GOT3 (cell line): ENCODE results near the gene PAQR4.

ENCODE experiments used
- DNase-seq: peaks from one replicate; lab custom pipeline; 2025; ENCODE audit warnings: mixed read lengths; lab: John Stamatoyannopoulos, UW

The PAQR4 gene

DNA sequence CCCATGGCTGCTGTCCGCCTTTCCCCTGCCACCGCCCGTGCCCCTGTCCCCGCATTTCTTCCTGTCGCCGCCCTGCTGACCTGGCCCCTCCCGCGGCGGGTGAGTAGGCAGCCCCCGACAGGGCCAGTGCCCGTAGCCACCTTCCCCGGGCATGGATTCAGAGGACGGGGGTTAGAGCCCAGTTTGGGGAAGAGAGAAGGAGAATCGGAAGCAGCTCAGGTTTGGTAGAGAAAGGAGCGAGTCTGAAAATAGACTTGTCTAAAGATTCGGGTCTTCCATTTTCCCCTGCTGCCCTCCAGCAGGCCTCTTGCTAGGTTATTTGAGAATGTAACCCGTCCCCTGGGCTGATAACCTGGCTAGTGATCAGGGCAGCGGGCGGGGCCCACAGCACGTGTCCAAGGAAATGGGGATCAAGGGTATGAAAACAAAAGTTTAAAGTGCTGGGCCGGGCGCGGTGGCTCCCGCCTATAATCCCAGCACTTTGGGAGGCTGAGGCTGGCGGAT lies 35.7 kb downstream of the PAQR4 start:
- DNase-seq, result no peak

DNA sequence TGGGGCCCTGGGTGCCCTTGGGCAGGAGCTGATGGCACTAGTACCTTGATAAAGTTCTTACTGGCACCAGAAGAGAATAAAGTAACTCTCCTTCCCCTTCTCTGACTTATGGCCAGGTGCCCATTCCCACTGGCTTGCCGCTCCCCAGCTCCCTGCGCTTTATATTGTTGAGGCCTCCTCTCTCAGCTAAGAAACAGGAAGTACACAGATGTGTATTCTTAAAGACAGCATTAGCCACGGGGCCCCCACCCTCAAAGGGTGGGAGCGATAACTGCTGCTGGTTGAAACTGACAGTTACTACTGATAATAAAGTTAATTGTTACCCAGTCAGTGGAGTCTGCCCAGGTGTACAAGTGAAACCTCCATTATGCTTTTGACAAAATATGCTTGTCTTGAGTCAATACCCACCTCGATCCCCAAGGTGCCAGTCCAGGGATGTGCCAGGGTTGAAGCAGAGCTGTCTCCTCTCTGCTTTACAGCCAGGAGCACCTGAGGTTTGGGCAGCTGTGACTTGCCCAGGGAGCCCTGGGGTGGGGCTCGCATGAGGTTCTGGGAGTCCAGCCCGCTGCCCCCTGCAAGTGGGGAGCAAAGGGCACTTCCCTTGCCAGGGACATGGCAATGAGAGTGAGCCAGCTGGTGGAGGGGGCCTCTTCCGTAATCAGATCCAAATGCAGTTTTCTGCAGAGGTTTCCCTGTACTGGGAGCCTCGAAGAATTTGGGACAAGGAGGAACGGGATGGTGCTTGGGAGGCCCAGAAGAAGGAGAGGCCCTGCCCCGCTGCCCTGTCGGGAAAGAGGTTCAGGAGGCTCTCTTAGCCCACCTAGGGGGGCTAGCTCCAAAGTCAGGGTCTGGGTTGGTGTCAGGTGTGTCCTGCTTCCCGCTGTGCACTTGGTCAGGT lies 38.2 kb downstream of the PAQR4 start:
- DNase-seq, result no peak

DNA sequence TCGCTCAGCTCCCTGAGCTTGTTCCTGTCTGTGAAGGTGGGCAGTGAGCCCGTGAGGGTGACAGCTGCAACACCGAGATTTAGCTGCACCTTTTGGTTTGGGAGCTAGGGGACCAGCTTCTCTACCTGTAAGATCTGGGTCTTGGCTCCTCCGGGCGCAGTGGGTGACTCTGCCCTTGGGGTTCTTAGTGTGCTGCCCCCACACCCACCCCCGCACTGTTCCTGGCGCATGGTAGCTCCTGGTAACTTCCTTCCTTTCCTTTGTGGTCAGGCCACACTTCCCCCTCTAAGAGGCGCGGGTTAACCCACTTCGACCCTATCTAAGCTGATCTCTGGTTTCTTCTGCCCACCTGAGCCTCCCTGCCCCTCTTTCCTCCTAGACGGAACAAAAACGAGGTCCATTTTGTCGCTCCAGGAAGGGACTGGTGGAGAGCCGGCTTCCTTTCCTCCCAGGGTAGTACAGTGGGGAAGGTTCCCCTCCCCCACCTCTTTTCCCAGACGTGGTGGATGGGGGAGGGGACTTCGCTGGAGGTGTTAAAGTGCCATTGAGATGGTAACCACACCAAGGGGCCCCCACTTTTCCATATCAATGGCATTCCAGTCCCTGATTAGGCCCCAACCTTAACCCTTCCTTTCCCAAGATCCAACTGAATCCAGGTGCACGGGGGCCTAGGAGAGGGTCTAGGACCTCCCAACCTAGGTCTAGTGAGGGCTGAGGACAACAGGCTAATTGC lies 39.0 kb downstream of the PAQR4 start:
- DNase-seq, result no peak

DNA sequence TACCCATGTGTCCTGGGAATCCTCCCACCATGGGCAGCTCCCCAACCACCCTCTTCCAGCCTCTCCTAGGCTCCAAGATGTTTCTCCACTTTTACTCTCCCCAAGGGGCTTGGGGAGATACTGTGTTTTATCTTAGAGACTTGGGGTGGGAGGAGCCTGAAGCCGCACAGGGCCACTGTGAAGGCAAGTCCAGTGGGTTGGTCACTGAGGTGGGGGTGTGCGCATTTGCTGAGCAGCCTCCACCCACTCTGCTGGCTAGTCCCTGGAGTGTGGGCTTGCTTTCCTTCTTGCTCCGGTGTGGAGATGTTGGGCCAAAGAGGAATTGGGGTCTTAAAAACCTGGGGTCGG lies 39.5 kb downstream of the PAQR4 start:
- no peak for DNase-seq

DNA sequence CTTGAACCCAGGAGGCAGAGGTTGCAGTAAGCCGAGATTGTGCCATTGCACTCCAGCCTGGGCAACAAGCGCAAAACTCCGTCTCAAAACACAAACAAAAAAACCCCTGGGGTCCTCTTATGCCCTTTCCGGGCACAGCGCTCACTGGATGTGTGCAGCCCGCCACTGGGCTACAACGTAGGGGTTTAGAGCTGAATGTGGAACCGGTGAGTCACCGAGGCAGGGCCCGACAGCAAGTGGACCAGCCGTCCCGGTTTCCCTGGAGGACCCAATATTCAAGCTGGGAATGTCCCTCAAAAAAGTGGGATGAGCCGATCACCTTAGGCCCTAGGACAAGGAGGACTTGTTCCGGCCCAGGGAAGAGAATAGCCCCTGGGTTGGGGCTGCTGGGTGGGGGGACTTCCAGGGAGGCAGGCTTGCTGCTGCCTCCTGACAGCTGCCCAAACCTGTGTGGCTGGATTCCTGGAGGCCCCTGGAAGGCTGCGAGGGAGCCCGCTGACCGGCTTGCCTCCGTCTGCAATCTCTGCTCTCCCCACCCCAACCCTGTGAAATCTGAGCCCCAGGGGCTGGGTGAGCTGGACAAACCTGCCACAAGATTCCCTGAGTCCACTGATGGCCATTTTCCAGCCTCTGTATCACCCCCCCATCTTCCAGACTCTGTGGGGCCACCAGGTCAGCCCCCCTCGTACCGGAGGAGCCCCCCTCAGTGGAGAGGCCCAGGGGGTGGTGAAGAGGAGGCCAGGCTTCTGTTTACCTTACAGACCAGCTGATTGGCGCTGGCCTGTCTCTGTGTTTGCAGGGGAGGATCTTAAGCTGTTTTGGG lies 40.6 kb downstream of the PAQR4 start:
- DNase-seq, result no peak

DNA sequence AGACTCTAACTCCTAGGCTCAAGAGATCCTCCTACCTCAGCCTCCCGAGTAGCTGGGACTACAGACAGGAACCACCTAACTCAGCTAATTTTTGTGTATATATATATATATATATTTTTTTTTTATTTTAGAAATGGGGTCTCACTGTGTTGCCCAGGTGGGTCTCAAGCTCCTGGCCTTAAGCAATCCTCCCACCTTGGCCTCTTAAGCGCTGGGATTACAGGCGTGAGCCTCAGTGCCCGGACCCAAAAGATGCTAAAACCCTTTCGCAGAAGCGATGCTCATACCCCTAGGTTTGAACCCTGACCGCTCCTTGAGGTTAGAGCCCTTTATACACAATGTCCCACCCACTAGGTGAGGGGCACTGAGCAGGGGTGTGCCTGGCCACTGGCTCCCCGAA lies 41.4 kb downstream of the PAQR4 start:
- DNase-seq, result no peak

DNA sequence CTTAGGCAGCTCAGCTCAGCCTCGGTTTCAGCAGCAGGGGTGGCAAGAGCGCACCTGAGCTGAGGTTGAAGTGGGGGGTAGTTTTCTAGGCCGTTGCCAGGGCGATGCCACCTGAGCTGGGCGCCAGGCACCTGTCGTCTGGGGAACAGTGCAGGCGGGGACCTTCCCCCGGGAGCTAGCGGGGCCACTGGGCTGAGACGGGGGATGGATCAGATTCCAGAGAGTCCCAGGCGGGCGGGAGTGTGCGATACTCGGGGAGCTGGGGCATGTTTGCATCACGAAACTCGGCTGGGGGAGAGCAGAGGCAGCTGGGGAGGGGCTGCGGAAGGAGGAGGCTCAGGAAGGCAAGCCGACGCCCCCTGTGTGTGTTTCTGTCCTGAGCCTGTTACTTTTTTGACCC lies 43.1 kb downstream of the PAQR4 start:
- DNase-seq, result no peak

DNA sequence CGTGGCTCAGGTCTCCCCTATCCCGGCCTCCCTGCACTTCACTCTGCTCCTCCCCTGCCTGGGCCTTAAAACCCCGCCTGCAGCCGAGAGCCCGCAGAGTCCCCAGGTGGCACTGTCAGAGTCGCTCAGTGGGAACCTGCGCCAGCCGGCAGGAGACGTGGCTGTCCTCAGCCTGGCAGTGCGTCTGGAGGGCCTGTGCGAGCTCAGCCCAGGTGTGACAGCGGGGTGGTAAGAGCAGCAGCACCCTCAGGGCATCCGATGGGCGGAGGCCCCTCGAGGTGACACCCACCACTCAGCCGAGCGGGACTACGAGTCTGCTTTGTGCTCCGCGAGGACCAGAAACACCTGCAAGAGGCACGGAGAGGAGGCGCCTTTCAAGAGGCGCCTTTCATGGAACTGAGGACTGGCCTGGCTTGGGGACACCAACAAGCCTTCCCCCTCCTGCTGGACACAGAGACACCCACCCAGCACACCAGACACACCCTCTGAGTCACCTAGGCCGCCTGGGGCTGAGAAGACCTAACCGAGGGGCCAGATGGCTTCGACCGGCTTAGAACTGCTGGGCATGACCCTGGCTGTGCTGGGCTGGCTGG lies 43.8 kb downstream of the PAQR4 start, which contains the start of gene CLDN9:
TSS of gene CLDN9 (plus strand) at position 96 of the 593 bp plus-strand sequence. CDS start at position 536, 440 bp downstream.
- no peak for DNase-seq

DNA sequence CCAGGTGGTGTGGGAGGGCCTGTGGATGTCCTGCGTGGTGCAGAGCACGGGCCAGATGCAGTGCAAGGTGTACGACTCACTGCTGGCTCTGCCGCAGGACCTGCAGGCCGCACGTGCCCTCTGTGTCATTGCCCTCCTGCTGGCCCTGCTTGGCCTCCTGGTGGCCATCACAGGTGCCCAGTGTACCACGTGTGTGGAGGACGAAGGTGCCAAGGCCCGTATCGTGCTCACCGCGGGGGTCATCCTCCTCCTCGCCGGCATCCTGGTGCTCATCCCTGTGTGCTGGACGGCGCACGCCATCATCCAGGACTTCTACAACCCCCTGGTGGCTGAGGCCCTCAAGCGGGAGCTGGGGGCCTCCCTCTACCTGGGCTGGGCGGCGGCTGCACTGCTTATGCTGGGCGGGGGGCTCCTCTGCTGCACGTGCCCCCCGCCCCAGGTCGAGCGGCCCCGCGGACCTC lies 44.4 kb downstream of the PAQR4 start:
- no peak for DNase-seq

DNA sequence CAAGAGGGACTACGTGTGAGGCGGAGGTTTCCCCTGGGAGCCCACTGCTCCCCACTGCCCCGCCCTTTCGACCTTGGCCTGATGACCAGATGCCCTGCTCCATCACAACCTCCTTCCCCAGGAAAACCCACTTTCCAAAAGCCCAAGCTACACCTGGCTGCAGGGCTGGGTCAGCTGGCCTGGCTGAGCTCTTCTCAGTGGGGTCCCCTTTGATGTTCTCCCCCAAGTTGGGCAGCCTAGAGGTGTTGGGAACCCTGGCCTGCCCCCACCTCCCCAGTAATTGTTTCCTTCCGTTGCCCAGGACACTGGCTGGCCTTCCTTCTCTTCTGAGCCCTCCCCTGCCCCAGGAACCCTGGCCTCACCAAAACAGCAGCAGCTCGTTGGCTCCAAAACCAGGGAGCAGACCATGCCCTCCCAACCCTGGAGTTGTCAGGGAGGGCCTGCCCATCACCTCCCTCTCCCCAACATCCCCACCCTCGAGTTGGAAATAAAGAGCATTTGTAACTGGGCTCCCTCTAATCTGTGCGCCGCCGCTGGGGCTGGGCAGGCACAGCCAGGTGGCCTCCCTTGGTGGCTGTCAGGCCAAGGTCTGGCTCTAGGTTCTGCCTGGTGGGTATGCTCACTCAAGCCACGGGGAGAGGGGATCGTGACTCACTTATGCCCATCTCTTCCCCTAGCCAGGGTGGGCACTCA lies 45.0 kb downstream of the PAQR4 start:
- DNase-seq, result no peak

DNA sequence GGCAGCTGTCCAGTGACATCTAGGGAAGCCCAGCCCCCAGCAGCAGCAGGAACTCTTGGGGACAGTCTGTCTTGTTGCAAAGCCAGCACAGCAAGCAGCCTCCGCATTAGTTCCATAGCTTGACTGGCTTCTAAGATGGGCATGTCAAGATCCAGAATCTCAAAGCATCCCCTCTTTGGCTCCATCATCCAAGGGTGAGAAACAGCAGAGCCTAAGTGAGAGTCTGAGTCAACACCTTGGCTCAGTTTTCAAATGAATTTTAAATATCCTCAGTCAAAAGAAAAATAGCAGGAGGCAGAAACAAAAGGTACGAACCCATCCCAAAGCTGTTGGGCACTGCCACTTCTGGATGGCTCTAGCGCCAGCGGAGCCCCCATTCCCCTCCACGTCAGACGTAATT lies 45.8 kb downstream of the PAQR4 start:
- DNase-seq, result no peak

DNA sequence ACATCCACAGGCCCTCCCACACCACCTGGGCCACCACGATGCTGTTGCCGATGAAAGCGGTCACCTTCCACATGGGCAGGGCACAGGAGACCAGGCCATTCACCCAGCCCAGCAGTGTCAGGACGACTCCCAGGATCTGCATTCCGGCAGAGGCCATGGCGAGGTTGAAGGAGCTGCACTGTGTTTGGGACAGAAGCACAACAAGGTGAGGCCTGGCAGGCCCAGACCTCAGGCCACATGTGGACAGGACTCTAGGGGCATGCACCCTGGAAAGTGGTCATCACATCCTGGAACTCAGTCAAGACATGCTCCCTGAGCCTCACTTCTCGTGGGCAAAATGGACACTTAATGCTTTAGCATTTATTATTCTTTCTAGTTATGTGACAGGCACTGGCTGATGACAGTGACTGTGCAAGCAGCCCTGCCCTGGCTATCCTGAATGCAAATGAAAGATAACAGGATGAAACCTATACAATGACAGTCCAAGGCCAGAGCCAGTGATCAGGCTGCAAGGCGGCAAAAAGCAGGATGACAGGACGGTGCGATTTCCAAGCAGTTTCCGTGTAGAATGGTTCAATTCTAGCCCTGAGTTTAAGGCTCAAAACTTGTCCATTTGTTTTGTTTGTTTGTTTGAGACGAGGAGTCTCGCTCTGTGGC lies 46.8 kb downstream of the PAQR4 start:
- DNase-seq, result no peak

DNA sequence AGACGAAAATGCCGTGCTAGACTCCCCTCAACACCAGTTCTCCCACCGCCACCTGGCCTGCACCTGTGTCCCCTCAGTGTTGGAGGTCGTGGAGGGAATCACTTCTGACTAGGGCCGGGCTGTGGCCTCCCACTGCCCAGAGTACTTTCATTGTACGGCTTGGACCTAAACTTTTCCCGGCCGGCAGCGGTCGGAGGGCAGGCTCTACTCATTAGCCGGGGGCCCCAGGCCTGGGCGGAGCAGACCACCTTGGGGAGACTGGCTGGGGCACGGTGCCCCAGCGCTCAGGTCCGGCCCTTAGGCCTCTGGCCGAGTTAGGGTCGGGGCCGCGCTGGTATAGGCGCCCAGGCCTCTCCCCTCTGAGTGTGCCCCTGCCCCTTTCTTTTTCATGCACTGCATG lies 48.2 kb downstream of the PAQR4 start:
- no peak for DNase-seq

DNA sequence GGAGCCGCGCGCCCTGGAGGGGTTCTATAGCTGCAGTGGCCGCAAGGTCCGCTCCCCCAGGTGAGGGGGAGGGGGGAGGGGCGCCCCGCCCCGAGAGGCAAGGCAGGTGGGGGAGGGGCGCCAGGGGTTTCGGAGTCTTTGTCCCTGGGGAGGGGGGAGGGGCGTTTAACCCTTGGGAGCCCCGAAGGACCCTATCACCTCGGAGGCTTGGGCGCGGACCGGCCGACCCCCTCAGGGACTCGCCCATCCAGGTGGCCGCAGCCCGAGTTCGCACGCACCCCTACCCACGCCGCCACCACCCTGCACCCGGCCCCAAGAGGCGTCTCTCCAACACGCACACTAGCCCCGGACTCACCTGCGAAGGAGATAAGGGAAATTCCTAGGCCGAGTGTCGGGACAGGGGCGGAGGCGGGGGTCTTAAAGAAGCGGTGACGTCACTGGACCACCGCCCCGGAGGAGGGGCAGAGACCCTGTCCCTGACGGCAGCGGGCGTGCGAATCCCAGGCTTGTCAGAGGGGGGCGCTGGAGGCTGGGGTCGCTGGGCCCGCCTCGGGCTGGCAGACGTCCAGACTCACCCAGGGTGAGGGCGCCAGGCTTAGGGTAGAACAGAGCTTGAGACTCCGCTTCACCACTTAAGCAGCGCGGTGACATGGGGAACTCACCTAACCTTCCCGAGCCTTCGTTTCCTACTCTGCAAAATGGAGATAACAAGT lies 48.8 kb downstream of the PAQR4 start, which contains the start of gene CLDN6:
TSS of gene CLDN6 (minus strand) at position 390 of the 713 bp plus-strand sequence. CDS start 2,162 bp downstream, outside the sequence.
- DNase-seq, result no peak

DNA sequence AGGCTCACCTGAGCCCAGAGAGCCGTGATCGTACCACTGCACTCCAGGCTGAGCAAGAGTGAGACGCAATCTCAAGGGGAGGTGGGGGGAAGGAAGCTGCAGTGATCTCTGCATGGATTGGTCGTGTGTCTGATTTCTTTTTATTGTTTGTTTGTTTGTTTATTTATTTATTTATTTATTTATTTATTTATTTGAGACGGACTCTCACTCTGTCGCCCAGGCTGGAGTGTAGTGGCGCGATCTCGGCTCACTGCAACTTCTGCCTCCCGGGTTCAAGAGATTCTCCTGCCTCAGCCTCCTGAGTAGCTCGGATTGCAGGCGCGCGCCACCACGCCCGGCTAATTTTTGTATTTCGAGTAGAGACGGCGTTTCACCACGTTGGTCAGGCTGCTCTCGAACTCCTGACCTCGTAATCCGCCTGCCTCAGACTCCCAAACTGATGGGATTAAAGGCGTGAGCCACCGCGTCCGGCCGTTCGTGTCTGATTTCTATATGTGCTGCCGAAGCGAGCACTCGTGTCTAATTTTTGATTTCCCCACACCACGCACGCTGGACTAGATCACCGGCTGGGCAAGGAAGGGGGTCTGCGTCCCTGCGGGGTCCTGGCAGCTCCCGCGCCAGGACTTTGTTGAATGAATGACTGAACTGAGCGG lies 50.6 kb downstream of the PAQR4 start:
- DNase-seq, result no peak

DNA sequence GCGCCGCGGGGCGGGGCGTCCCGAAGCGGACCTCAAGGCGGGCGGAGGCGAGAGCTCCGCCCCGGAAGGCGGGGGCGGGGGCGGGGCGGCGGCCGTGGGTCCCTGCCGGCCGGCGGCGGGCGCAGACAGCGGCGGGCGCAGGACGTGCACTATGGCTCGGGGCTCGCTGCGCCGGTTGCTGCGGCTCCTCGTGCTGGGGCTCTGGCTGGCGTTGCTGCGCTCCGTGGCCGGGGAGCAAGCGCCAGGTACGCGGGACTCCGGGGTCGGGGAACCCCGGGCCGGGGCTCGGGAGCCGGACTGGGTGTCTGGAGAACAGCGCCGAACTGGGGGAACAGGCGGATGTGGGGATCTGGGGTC lies 51.1 kb downstream of the PAQR4 start, which contains the start of gene TNFRSF12A:
TSS of gene TNFRSF12A (plus strand) at position 122 of the 357 bp plus-strand sequence. CDS start at position 152, 30 bp downstream.
- peak; percentile 65 for DNase-seq

DNA sequence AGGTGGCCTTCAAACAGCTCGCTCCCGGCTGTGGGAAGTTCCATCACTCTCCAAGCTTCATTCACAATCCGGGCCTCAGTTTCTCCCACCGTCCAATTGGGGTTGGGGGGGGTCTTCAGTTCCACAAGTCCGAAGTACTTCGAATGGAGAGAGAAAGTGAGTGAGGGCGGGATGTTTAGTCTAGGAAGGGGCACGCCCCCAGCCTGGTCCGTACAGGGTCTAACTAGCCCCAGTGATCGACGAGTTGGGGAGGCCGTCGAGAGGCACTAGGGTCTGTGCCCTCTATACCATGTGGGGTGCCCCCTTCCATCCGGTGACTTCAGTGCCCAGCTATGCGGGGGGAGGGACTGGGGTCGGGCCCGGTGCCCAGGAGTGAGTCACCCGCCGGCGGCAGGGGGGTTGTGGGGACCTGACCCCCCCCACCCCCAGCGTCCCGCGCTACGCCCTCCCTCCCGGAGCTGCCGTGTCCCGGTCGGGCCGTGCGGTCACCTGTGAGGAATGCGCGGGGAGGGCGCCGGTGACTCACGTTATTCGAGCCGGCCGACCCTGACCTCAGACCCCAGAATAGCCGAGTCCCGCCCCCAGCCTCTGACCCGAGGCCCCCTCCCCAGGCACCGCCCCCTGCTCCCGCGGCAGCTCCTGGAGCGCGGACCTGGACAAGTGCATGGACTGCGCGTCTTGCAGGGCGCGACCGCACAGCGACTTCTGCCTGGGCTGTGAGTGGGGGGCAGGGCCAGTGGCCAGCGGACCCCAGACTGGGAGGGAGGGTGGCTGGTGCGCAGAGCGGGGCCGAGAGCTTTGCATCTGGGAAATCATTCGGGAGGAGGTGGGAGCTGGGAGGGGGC lies 51.7 kb downstream of the PAQR4 start:
- peak; percentile 61 for DNase-seq
